ENCODE measurements around the gene FRMD4A.

DNA sequence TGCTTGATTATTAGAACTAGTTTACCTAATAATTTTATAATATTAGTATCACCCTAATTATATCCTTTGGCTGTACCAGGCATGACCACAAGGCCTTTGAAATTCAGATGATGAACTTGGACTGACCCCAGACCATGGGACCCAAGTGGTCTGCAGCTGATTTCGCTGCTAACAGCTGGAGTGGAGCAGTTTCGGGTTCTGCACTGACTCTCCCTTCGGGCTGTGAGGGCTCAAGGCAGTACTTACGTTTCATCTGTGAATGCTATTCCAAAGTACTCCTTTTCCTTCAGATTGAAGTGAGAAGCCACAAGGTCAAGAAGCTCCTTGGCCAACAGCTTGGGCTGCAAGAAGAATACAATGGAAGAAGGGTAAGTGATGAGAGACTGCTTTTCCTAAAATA, 520.2 kb downstream of the FRMD4A start:
- TF ChIP-seq, protein P1, sequence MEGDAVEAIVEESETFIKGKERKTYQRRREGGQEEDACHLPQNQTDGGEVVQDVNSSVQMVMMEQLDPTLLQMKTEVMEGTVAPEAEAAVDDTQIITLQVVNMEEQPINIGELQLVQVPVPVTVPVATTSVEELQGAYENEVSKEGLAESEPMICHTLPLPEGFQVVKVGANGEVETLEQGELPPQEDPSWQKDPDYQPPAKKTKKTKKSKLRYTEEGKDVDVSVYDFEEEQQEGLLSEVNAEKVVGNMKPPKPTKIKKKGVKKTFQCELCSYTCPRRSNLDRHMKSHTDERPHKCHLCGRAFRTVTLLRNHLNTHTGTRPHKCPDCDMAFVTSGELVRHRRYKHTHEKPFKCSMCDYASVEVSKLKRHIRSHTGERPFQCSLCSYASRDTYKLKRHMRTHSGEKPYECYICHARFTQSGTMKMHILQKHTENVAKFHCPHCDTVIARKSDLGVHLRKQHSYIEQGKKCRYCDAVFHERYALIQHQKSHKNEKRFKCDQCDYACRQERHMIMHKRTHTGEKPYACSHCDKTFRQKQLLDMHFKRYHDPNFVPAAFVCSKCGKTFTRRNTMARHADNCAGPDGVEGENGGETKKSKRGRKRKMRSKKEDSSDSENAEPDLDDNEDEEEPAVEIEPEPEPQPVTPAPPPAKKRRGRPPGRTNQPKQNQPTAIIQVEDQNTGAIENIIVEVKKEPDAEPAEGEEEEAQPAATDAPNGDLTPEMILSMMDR (IDR thresholded peaks at IDR 0.05), result no peak
- no peak for TF ChIP-seq POLR2A (IDR thresholded peaks at IDR 0.05)
